Heart left ventricle (tissue), 13 donors: ENCODE data around the gene RPL27A.

ENCODE experiments used
- POLR2A ChIP-seq, 2 donors: fragments of 450-650 bp; IDR thresholded peaks; one replicate each; pipeline ENCODE4 v1.6.1; 2017; ENCODE audit warnings: antibody characterized with exemption in 2 of 2, mild to moderate bottlenecking in 2 of 2, moderate library complexity in 2 of 2
- TF ChIP-seq, protein P1 (sequence below), 12 donors: fragments of 200-600 bp; sonication (generic) in 4 of 12; IDR thresholded peaks; one replicate each; pipeline versions ENCODE4 v1.5.0 to v1.8.0; 2018 to 2022; ENCODE audit warnings: antibody characterized with exemption in 12 of 12, mild to moderate bottlenecking in 5 of 12
- donor health status: ischemic (EF 13 %, LVEDD 7.1; RV severe dilation, severe dysfunction).
- donor health status: DM: no; HTN: yes; CAD: no.
- donor health status: DM: no; HTN: no; CAD: no.
- donor health status: ischemic (EF 25% LVEDD 6.9; RV normal size, moderate dysfunction).
- donor health status: ischemic (EF 25% LVEDD 5.7; RV mildly dilated, moderate dysfunction).
- donor health status: ischemic (EF 35%, LVEDD 5.7; RV mildly dilated, moderate dysfunction).
- donor health status: nonischemic (EF 11% LVEDD 7.7; RV severe dilation, severe dysfunction).
- donor health status: DM: yes; HTN: yes; CAD: no.
- donor health status: PGD.
- donor health status: ischemic (EF 29% LVEDD 5.4; RV normal size, mild dysfunction).
- donor health status: nonischemic (EF 23%, LVEDD 6.1; RV moderate dilation, normal function).

- TF ChIP-seq, protein P1, sequence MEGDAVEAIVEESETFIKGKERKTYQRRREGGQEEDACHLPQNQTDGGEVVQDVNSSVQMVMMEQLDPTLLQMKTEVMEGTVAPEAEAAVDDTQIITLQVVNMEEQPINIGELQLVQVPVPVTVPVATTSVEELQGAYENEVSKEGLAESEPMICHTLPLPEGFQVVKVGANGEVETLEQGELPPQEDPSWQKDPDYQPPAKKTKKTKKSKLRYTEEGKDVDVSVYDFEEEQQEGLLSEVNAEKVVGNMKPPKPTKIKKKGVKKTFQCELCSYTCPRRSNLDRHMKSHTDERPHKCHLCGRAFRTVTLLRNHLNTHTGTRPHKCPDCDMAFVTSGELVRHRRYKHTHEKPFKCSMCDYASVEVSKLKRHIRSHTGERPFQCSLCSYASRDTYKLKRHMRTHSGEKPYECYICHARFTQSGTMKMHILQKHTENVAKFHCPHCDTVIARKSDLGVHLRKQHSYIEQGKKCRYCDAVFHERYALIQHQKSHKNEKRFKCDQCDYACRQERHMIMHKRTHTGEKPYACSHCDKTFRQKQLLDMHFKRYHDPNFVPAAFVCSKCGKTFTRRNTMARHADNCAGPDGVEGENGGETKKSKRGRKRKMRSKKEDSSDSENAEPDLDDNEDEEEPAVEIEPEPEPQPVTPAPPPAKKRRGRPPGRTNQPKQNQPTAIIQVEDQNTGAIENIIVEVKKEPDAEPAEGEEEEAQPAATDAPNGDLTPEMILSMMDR (IDR thresholded peaks at IDR 0.05) = no peak
- TF ChIP-seq POLR2A (IDR thresholded peaks at IDR 0.05) = no peak
Observed at GRCh38 chr11:8717876-8718753, 35.5 kb downstream of the RPL27A start.
